Lower lobe of right lung (tissue), 2 donors: ENCODE measurements around the gene PARVG. TPM values are rescaled to one million over a fixed set of nuclear protein-coding genes. Genes with fewer than 3 reads are reported as not detected.

Experiments used
- ATAC-seq, 2 donors: fragments of 200-7000 bp; cut with Tn5 transposase; one replicate each; pipeline ENCODE4 v1.9.1; 2020 to 2022; ENCODE audit warnings: mild to moderate bottlenecking in 2 of 2, moderate library complexity in 2 of 2
- DNase-seq: peaks from one replicate; pipeline ENCODE4 v3.0.0-alpha.2; 2020
- H3K27ac ChIP-seq: fragments of 200-600 bp; one replicate; pipeline ENCODE4 v1.8.0; 2022
- H3K27me3 ChIP-seq: fragments of 200-600 bp; one replicate; pipeline ENCODE4 v1.8.0; 2022; ENCODE audit warnings: low read depth
- H3K36me3 ChIP-seq: fragments of 200-600 bp; one replicate; pipeline ENCODE4 v1.8.0; 2022; ENCODE audit warnings: mild to moderate bottlenecking
- H3K4me1 ChIP-seq: fragments of 200-600 bp; one replicate; pipeline ENCODE4 v1.8.0; 2022
- H3K4me3 ChIP-seq: fragments of 200-600 bp; one replicate; pipeline ENCODE4 v1.8.0; 2022; ENCODE audit warnings: mild to moderate bottlenecking
- H3K9me3 ChIP-seq: fragments of 200-600 bp; one replicate; pipeline ENCODE4 v1.8.0; 2022
- CTCF ChIP-seq: fragments of 200-600 bp; IDR thresholded peaks from one replicate; pipeline ENCODE4 v1.8.0; 2022; ENCODE audit warnings: antibody characterized with exemption, mild to moderate bottlenecking
- intact Hi-C: fragments of 100-400 bp; cut with DNase I; formaldehyde crosslinking; loops from one replicate; pipeline ENCODE4 v1.11.0; 2022
- total RNA-seq: library from RNA; stranded (reverse); fragmentation: NEBNext Ultra II Directional; extraction: Animal tissue kit (Norgen Biotek cat#: 25700); gene quantifications from one replicate; pipeline ENCODE4 v1.2.1, GENCODE V29; 2021
- donor health status: DM: no; HTN: yes; CAD: no; lungs with severe emphysema.

Gene PARVG
- total RNA-seq, 1 donor from 2014 or later = 96.2 TPM

DNA sequence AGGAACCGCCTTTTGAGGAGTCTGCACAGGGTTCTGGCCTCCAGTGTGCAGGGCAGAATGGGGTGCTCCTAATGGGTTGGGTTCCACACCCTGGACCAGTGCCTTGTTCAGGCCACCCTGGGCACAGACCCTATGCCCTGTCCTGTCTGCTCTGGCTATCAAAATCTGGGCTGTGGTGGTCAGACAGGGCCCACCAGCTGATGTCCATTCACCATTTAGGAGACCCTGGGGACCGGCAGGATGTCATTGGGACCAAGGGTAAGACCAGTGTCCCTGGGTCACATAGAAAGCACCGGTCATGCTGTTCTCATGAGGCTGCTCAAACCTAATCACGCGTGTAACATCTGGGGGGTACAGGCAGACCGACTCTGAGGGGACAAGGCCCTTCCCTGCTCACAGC is 37.3 kb downstream of the PARVG start:
- peaks cover 6% of the 10 kb centered on the region for H3K9me3 ChIP-seq
- no peak for DNase-seq
- no peak overlapping the region for H3K27ac ChIP-seq
- no peak overlapping the region for H3K4me3 ChIP-seq
- H3K36me3 ChIP-seq = no peaks in the 10 kb centered on the region
- intact Hi-C loops = no loop called here
- H3K4me1 ChIP-seq = no peaks in the 10 kb centered on the region
- H3K27me3 ChIP-seq = peaks cover 8% of the 10 kb centered on the region
- no peak for ATAC-seq
- no peak for TF ChIP-seq CTCF

DNA sequence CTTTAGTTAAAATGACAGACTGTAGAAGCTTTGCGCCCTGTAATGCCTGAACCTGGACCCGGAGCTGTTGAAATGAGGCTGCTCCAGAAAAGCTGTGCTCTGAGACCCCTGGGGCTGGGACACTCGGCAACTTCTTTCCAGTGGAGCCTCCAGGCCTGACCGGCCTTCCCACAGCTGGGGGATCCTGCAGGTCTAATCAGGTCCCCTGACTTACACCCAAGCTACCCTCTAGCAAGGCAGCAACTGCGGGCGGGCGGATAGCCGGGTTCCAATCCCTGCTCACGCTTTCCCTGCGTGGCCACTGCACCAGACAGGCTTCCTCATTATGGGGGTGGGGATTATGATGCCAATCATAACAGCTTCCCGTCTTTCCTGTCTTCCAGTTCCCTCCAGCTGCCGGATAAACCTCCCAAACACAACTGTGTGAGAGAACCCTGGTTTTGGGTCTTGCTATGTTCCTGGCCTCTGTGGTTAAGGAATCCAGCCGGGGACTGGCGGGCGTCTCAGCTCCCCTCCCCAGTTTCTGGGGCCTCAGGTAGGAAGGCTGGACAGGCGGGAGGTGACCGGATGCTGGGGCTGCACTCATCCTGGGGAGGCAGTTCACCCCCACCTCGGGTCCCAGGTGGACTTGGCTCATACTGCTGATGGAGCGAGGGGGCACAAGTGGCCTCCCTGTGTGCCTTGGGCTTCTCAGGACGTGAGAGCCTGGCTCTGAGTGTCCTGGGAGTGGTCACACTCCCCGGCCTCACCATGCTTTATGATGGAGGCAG is 38.6 kb downstream of the PARVG start:
- DNase-seq (no peak), ATAC-seq (no peak)
- H3K4me1 ChIP-seq = no peaks in the 10 kb centered on the region
- H3K36me3 ChIP-seq = no peaks in the 10 kb centered on the region
- peaks cover 6% of the 10 kb centered on the region for H3K9me3 ChIP-seq
- intact Hi-C loops = no loop called here
- peaks cover 8% of the 10 kb centered on the region for H3K27me3 ChIP-seq
- no peak overlapping the region for H3K27ac ChIP-seq
- H3K4me3 ChIP-seq = no peak overlapping the region
- TF ChIP-seq CTCF = no peak

DNA sequence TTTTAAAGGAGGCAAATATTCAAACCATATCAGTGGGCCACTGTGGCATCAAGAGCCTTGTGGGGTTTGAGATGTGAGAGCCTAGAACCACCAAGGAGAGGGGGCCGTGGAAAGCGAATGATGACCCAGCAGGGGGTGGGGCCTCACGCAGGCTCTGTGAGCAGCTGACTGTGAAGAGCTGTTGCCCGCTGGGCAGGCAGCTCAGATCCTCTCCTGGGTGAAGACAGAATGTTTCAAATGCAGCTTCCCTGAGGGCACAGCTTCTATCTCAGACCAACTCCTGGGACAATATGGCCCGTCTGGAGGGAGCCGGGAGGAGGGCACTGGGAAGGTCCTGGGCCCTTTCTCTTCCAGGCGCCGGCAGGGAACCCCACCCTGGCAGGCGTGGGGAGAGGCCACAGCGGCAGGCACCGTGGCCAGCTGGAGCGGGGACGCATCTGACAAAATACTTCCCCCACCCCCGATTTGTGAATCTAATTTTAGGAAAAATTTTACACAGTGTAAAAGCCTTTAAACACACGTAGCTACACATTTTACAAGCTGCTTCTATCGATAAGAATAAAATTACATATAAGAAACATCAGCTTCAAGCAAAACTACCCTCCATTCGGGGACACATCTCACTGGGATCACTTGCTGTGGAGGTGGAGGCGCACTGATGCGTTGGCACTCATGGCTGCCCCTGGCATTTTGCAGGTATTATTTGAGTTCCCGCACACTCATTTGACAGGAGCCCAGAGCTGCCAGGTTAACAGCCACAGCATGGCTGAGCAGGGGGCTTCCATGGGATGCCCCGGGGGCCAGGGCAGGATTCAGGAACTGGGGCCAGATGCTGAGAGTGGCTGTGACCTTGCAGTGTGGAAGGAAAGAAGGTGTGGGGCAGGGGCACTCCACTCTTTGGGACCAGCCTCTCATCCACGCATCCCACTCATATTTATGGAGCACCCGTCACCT is 40.3 kb downstream of the PARVG start:
- Histone ChIP-seq H3K9me3 (no peaks in the 10 kb centered on the region), H3K36me3 (no peaks in the 10 kb centered on the region), H3K27me3 (peaks cover 4% of the 10 kb centered on the region), H3K4me3 (no peak overlapping the region), H3K4me1 (no peaks in the 10 kb centered on the region), H3K27ac (no peak overlapping the region)
- ATAC-seq (no peak), DNase-seq (no peak)
- intact Hi-C loops = no loop called here
- no peak for TF ChIP-seq CTCF

DNA sequence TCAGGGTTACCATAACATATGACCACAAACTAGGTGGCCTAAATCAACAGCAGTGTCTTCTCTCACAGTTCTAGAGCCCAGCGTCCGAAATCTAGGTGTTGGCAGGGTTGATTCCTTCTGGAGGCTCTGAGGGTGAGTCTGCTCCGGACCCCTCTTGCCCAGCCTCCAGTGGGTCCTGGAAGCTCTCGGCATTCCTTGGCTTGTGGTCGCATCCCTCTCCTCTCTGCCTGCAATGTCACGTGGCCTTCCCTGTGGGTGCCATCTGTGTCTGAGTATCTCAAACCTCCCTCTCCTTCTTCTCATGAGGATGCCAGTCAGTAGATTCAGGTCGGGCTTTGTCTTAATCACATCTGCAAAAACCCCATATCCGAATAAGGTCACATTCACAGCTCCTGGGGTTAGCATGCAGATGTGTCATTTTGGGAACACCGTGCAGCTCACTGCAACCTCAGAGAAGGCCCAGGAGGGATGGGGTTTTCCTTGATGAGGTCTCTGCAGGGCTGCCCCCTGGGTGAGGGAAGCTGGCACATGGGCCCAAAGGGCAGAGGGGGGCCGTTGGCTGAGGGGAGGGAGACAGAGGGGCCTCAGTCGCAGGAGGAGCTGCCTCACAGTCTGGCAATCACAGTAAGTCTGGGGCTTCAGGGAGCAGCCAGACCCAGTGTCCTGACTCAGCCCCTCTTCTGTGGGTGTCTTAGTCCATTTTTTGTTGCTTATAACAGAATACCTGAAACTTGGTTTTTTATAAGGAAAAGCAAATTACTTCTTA is 41.2 kb downstream of the PARVG start:
- ATAC-seq (no peak), DNase-seq (no peak)
- intact Hi-C loops = no loop called here
- TF ChIP-seq CTCF = no peak
- H3K9me3 ChIP-seq = no peaks in the 10 kb centered on the region
- H3K27ac ChIP-seq = no peak overlapping the region
- no peaks in the 10 kb centered on the region for H3K4me1 ChIP-seq
- H3K27me3 ChIP-seq = peaks cover 4% of the 10 kb centered on the region
- H3K4me3 ChIP-seq = no peak overlapping the region
- no peaks in the 10 kb centered on the region for H3K36me3 ChIP-seq

GRCh38 chr22:44224166-44224565 is 43.4 kb downstream of the PARVG start:
- Histone ChIP-seq H3K4me3 (no peak overlapping the region), H3K9me3 (peaks cover 12% of the 10 kb centered on the region), H3K27me3 (peaks cover 4% of the 10 kb centered on the region), H3K36me3 (no peaks in the 10 kb centered on the region), H3K27ac (no peak overlapping the region), H3K4me1 (no peaks in the 10 kb centered on the region)
- no peak for ATAC-seq
- DNase-seq = no peak
- no peak for TF ChIP-seq CTCF
- intact Hi-C loops = no loop called here
